GM23248 (cell line): ENCODE results near the gene LY6G6C. TPM values are rescaled to one million over a fixed set of nuclear protein-coding genes. Genes with fewer than 3 reads are reported as not detected.

ENCODE experiments used
- DNase-seq: peaks from one replicate; pipeline ENCODE4 v3.0.0-alpha.2; 2015
- H2AFZ ChIP-seq: fragments of 200-600 bp; sonication (generic); 2 replicates; pipeline ENCODE4 v1.6.1; 2016; ENCODE audit warnings: antibody characterized with exemption
- H3F3A ChIP-seq: fragments of 200-600 bp; sonication (generic); 2 replicates; pipeline ENCODE4 v1.6.1; 2016; ENCODE audit warnings: mild to moderate bottlenecking, antibody characterized with exemption, mixed run types; ENCODE audit not compliant: insufficient read depth
- H3K27ac ChIP-seq: fragments of 200-600 bp; sonication (generic); 2 replicates; pipeline ENCODE4 v1.5.1; 2016; ENCODE audit warnings: mild to moderate bottlenecking
- H3K27me3 ChIP-seq: fragments of 200-600 bp; sonication (generic); replicated peaks from 2 replicates; pipeline ENCODE4 v1.6.1; 2016; ENCODE audit warnings: mild to moderate bottlenecking; ENCODE audit not compliant: insufficient read depth
- H3K36me3 ChIP-seq: fragments of 200-600 bp; sonication (generic); 2 replicates; pipeline ENCODE4 v1.6.1; 2016; ENCODE audit warnings: low read depth, mild to moderate bottlenecking
- H3K4me1 ChIP-seq: fragments of 200-600 bp; sonication (generic); 2 replicates; pipeline ENCODE4 v1.6.1; 2016; ENCODE audit warnings: mild to moderate bottlenecking; ENCODE audit not compliant: insufficient read depth
- H3K4me2 ChIP-seq: fragments of 200-600 bp; sonication (generic); one replicate; pipeline ENCODE4 v1.6.1; 2016; ENCODE audit warnings: mild to moderate bottlenecking; ENCODE audit not compliant: unreplicated experiment
- H3K4me3 ChIP-seq: fragments of 200-600 bp; sonication (generic); 2 replicates; pipeline ENCODE4 v1.5.1; 2016; ENCODE audit warnings: mild to moderate bottlenecking
- H3K79me2 ChIP-seq: fragments of 200-600 bp; sonication (generic); 2 replicates; pipeline ENCODE4 v1.6.1; 2016; ENCODE audit warnings: mild to moderate bottlenecking; ENCODE audit not compliant: insufficient read depth
- H3K9ac ChIP-seq: fragments of 200-600 bp; sonication (generic); 2 replicates; pipeline ENCODE4 v1.6.1; 2016; ENCODE audit warnings: mild to moderate bottlenecking
- H3K9me2 ChIP-seq: fragments of 200-600 bp; sonication (generic); 2 replicates; pipeline ENCODE4 v1.6.1; 2016; ENCODE audit warnings: mixed run types, mild to moderate bottlenecking, moderate library complexity; ENCODE audit not compliant: insufficient read depth
- H3K9me3 ChIP-seq: fragments of 200-600 bp; sonication (generic); one replicate; pipeline ENCODE4 v1.6.1; 2017; ENCODE audit warnings: low read depth
- H4K20me1 ChIP-seq: fragments of 200-600 bp; sonication (generic); 2 replicates; pipeline ENCODE4 v1.6.0; 2016; ENCODE audit not compliant: insufficient read depth
- EZH2 ChIP-seq: fragments of 200-600 bp; sonication (generic); IDR thresholded peaks from 2 replicates; pipeline ENCODE4 v1.6.1; 2018; ENCODE audit warnings: antibody characterized with exemption, mild to moderate bottlenecking; ENCODE audit not compliant: insufficient read depth, poor library complexity, severe bottlenecking
- EZH2phosphoT487 ChIP-seq: fragments of 200-600 bp; sonication (generic); IDR thresholded peaks from 2 replicates; pipeline ENCODE4 v1.6.1; 2018; ENCODE audit warnings: antibody characterized with exemption, moderate library complexity, mild to moderate bottlenecking, low read depth; ENCODE audit not compliant: insufficient read depth
- WGBS, 2 experiments: methylation state at CpG; one replicate each; pipeline ENCODE4 v1.1.6; 2015 to 2017; ENCODE audit warnings: low lambda C conversion rate in 2 of 2, low coverage in 1 of 2; ENCODE audit errors: missing lambda C conversion rate in 2 of 2; 5-methylcytosine and 5-hydroxymethylcytosine counted together
- in situ Hi-C: fragments of 300-500 bp; cut with MboI; formaldehyde crosslinking; loops from 2 replicates; pipeline ENCODE4 v1.15.0; 2020
- polyA plus RNA-seq: library from polyadenylated mRNA; unstranded; fragments of >200 nt; fragmentation: Nextera tagmentation; extraction: Ambion mirVana; gene quantifications from 2 replicates; pipeline ENCODE4 v1.2.1, GENCODE V29; 2016
- total RNA-seq: library from RNA; depleted of rRNA; stranded (reverse); fragments of >200 nt; shearing (Covaris generic); gene quantifications from 2 replicates; pipeline ENCODE4 v1.2.3, GENCODE V29; 2014

LY6G6C gene
- total and polyA plus RNA-seq, 2 experiments from 2014 or later: not detected

DNA sequence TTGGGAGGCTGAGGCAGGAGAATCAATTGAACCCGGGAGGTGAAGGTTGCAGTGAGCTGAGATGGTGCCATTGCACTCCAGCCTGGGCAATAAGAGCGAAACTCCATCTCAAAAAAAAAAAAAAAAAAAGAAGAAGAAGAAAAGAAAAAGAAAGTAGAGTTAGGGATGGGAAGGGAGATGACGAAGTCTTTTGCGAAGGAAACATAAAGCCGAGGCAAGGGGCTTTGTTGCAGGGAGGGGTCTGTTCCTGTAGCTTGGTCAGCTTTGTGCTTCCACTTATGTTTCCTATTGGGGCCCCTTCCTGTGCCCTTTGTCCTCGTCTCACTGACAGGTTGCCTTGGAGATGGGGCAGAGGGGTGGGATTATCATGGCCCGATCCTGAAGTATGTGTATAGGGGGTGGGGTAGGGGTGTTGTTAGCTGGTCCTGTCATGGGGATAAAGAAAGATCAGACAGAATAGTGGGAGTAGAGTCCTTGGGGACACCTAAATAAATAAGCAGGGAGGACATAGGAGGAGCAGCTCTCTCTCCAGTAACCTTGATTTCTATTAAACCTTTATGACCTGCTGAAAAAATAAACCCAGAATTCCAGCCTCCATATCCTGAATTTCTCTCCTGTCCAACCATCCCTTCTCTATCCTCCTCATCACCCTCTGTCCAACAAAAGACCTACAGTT, 15.9 kb upstream of the LY6G6C start:
- Histone ChIP-seq H3F3A (peaks cover 50% of the 10 kb centered on the region), H3K9ac (peak overlapping the region; percentile 74), H3K36me3 (peaks cover 14% of the 10 kb centered on the region), H3K79me2 (peaks cover 51% of the 10 kb centered on the region), H3K27ac (peak overlapping the region; percentile 87), H3K4me3 (peak overlapping the region; percentile 58), H3K9me2 (no peaks in the 10 kb centered on the region), H3K9me3 (no peaks in the 10 kb centered on the region), H3K4me2 (peak overlapping the region; percentile 98), H3K4me1 (peaks cover 43% of the 10 kb centered on the region), H4K20me1 (no peaks in the 10 kb centered on the region), H3K27me3 (no peaks in the 10 kb centered on the region), H2AFZ (peak overlapping the region; percentile 81)
- TF ChIP-seq EZH2: no peak
- no peak for TF ChIP-seq EZH2phosphoT487
- WGBS, 2 experiments: 77 to 79% methylated on average over 5 to 7 of the region's 7 CpGs
- no peak for DNase-seq
- in situ Hi-C loops: no loop called here

DNA sequence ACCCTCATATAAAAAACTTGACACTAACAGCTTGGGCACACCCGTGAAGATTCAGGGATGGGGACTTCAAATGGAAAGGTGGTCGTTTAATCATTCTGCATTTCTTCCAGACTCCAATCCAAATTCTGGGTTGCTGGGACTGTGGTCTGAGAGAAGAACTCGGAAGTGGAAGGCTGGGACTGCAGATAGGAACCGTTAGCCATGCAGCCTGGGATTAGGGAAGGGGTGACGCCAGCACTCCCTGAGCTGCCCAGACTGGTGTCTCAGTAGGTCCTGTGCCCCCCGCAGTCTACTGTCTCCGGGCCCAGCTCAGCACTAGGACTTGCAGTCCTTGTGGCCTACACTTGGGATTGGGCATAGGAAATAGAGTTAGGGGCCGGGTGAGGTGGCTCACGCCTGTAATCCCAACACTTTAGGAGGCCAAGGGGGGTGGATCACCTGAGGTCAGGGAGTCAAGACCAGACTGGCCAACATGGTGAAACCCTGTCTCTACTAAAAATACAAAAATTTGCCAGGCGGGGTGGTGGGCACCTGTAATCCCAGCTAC, 15.3 kb upstream of the LY6G6C start:
- no peak for TF ChIP-seq EZH2phosphoT487
- TF ChIP-seq EZH2: no peak
- Histone ChIP-seq H2AFZ (peak overlapping the region; percentile 75), H3K9ac (peak overlapping the region; percentile 95), H3K4me2 (peak overlapping the region; percentile 98), H4K20me1 (no peaks in the 10 kb centered on the region), H3K27ac (peak overlapping the region; percentile 87), H3K9me2 (no peaks in the 10 kb centered on the region), H3K4me3 (peak overlapping the region; percentile 100), H3K27me3 (no peaks in the 10 kb centered on the region), H3K4me1 (peaks cover 43% of the 10 kb centered on the region), H3F3A (peaks cover 56% of the 10 kb centered on the region), H3K79me2 (peaks cover 58% of the 10 kb centered on the region), H3K36me3 (peaks cover 20% of the 10 kb centered on the region), H3K9me3 (no peaks in the 10 kb centered on the region)
- 33 to 39% methylated on average over 10 of the region's 10 CpGs for WGBS, 2 experiments
- DNase-seq: peak; percentile 27
- in situ Hi-C loops: no loop called here

DNA sequence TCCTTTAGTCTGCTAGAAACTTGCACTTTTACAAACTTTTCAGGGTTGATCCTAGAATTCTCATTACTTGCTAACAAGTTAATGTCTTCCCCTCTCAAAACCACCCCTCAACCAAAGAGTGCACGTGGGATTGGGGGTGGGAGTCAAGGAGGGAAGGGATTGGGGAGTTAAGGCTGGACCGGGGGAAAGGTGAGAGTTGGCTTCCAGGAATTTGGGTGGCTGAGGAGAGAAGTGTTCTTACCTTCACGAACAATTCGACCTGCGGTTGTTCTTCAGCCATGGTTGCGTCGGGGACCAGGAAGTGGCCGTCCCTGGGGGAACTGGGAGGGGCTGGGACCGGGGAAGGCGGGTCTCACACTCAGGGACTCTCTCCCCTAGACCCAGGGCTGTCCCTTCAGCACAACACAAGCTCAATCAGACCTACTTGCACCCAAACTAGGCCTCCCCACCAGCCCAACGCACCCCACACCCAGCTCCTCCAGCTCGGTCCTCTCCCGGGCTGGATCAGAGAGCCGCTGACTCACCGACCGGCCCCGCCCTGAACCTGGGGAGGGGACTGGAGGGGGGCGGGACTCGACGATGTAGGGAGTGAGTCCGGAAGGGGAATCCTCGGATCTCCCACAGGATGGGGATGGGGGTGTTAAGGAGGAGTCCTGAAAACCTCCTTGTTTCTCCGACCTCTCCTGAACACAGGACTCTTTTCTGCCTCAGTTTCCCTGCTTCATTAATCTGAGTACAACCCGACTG, 14.6 kb upstream of the LY6G6C start, which contains the start of gene CLIC1:
Gene CLIC1 (minus strand): TSS at position 510 of the 747 bp plus-strand sequence. CDS start 230 bp downstream, at position 280.
- Histone ChIP-seq H3K79me2 (peaks cover 58% of the 10 kb centered on the region), H3K4me2 (peak within 1 kb of the TSS; percentile 98), H3K9me2 (no peaks in the 10 kb centered on the region), H3F3A (peaks cover 62% of the 10 kb centered on the region), H3K36me3 (peaks cover 27% of the 10 kb centered on the region), H3K27ac (peak within 1 kb of the TSS; percentile 87), H4K20me1 (no peaks in the 10 kb centered on the region), H3K9me3 (no peaks in the 10 kb centered on the region), H3K4me1 (peaks cover 43% of the 10 kb centered on the region), H3K4me3 (peak within 1 kb of the TSS; percentile 100), H3K27me3 (no peaks in the 10 kb centered on the region), H2AFZ (peak within 1 kb of the TSS; percentile 75), H3K9ac (peak within 1 kb of the TSS; percentile 95)
- in situ Hi-C loops: no loop called here
- TF ChIP-seq EZH2phosphoT487: no peak
- DNase-seq: peak; percentile 92
- 0 to 1% methylated on average over 11 to 24 of the region's 24 CpGs for WGBS, 2 experiments

DNA sequence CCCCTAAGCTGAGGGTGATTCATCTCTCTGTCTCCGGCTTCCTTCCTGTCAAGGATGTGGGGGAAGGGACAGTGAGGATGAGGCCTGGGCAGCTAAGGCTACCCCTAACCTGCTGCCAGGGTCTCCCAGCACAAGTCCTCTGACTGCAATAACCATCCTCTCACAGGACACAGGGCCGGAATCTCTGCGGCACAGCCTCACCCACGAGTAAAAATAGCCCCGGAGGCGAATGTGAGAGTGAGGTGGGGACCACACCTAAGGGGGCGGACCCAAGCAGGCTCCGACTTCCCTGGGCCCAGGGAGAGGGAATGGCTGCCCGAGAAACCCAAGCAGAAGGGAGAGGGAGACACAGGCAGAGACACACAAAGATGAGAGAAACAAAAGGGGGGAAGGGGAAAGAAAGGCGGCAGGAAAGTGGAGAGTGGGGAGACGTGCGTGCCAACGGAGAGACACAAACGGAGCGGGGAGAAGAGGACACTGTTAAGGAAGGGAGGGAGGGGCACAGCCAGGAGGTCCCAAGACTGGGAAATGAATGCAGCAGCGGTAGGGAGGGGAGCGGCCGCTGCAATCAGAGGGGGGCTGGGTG, 13.4 kb upstream of the LY6G6C start:
- TF ChIP-seq EZH2 (no peak), EZH2phosphoT487 (no peak)
- Histone ChIP-seq H3F3A (peaks cover 72% of the 10 kb centered on the region), H3K27ac (peak overlapping the region; percentile 87), H3K79me2 (peaks cover 58% of the 10 kb centered on the region), H3K9ac (peak overlapping the region; percentile 95), H4K20me1 (no peaks in the 10 kb centered on the region), H2AFZ (peak overlapping the region; percentile 41), H3K9me2 (no peaks in the 10 kb centered on the region), H3K4me2 (peak overlapping the region; percentile 98), H3K4me1 (peaks cover 45% of the 10 kb centered on the region), H3K9me3 (no peaks in the 10 kb centered on the region), H3K36me3 (peaks cover 33% of the 10 kb centered on the region), H3K27me3 (no peaks in the 10 kb centered on the region), H3K4me3 (peak overlapping the region; percentile 100)
- WGBS, 2 experiments: 1% methylated on average over 15 to 18 of the region's 18 CpGs
- peak; percentile 82 for DNase-seq
- in situ Hi-C loops: no loop called here
